GM12878 (cell line): Measurements from ENCODE around the gene PLEKHG1. TPM values are rescaled to one million over a fixed set of nuclear protein-coding genes. Genes with fewer than 3 reads are reported as not detected.

ENCODE experiments used
- ATAC-seq: fragments of 200-7000 bp; cut with Tn5 transposase; 3 replicates; pipeline ENCODE4 v1.9.1; 2020; ENCODE audit warnings: mild to moderate bottlenecking, moderate library complexity
- BruUV-seq: library from RNA; stranded (reverse); fragments of 400-500 nt; replicated peaks from 2 replicates; lab custom pipeline; 2021; lab: Mats Ljungman, UMichigan
- CTCF ChIA-PET: fragments of 300-600 bp; sonication (Branson Sonifier 250); formaldehyde crosslinking; extraction: SDS; loops from one replicate; lab custom pipeline; 2021; ENCODE audit warnings: inconsistent platforms; lab: Yijun Ruan, JAX
- POLR2A ChIA-PET: fragments of 350-600 bp; formaldehyde crosslinking; extraction: SDS; loops from one replicate; lab custom pipeline; 2021; ENCODE audit warnings: inconsistent platforms; lab: Charles Lee
- RAD21 ChIA-PET: fragments of 300-600 bp; sonication (Branson Sonifier 250); formaldehyde crosslinking; loops from one replicate; lab custom pipeline; 2023; ENCODE audit warnings: antibody characterized with exemption; ENCODE audit not compliant: unreplicated experiment; lab: Charles Lee
- SMC1A ChIA-PET: fragments of 300-600 bp; sonication (Branson Sonifier 250); formaldehyde crosslinking; loops from one replicate; lab custom pipeline; 2023; ENCODE audit not compliant: unreplicated experiment, uncharacterized antibody; lab: Charles Lee
- DNase-seq: peaks from one replicate; pipeline ENCODE4 v3.0.0-alpha.2; 2011; ENCODE audit warnings: low read depth, low spot score
- FAIRE-seq: peaks from 3 replicates; lab custom pipeline; 2011; peaks lifted over from hg19 to GRCh38; lab: Jason Lieb, UNC
- H2AFZ ChIP-seq: 2 replicates; pipeline ENCODE4 v1.6.0; 2011; ENCODE audit warnings: low read depth, low read length, control low read depth; ENCODE audit not compliant: control insufficient read depth
- H3K27ac ChIP-seq: 2 replicates; pipeline ENCODE4 v1.5.1; 2011; ENCODE audit warnings: control low read depth; ENCODE audit not compliant: control insufficient read depth, insufficient read depth
- H3K27me3 ChIP-seq, 2 experiments: replicated peaks in 1 of 2; 2 replicates each; pipeline versions ENCODE4 v1.6.0 to v1.6.1; 2011; ENCODE audit warnings: low read length in 1 of 2; ENCODE audit not compliant: control insufficient read depth in 2 of 2, insufficient read depth in 2 of 2
- H3K36me3 ChIP-seq, 2 experiments: 2 replicates each; pipeline ENCODE4 v1.5.1; 2011; ENCODE audit warnings: low read length in 1 of 2; ENCODE audit not compliant: control insufficient read depth in 2 of 2, insufficient read depth in 2 of 2
- H3K4me1 ChIP-seq: 2 replicates; pipeline ENCODE4 v1.6.1; 2011; ENCODE audit warnings: mild to moderate bottlenecking, low read length, moderate library complexity, mixed read lengths; ENCODE audit not compliant: control insufficient read depth, insufficient read depth
- H3K4me2 ChIP-seq: 2 replicates; pipeline ENCODE4 v1.6.0; 2011; ENCODE audit warnings: control low read depth; ENCODE audit not compliant: control insufficient read depth, insufficient read depth
- H3K4me3 ChIP-seq: fragments of 200-600 bp; sonication (generic); 2 replicates; pipeline ENCODE4 v1.5.1; 2016
- H3K79me2 ChIP-seq: 2 replicates; pipeline ENCODE4 v1.6.0; 2011; ENCODE audit warnings: low read length; ENCODE audit not compliant: control insufficient read depth, insufficient read depth
- H3K9ac ChIP-seq: 2 replicates; pipeline ENCODE4 v1.8.0; 2011; ENCODE audit warnings: low read length, control low read depth, mixed read lengths; ENCODE audit not compliant: control insufficient read depth, insufficient read depth
- H3K9me3 ChIP-seq: replicated peaks from 3 replicates; pipeline ENCODE4 v1.5.1; 2011; ENCODE audit warnings: mild to moderate bottlenecking, low read length; ENCODE audit not compliant: control insufficient read depth, insufficient read depth
- H4K20me1 ChIP-seq: 2 replicates; pipeline ENCODE4 v1.6.0; 2011; ENCODE audit not compliant: control insufficient read depth, insufficient read depth
- ASH2L ChIP-seq: fragments of 300-600, 200-600 bp; sonication (generic); IDR thresholded peaks from 2 replicates; pipeline ENCODE4 v1.6.1; 2017; ENCODE audit warnings: low read depth, mild to moderate bottlenecking, borderline replicate concordance
- CREB1 ChIP-seq: IDR thresholded peaks from 2 replicates; pipeline ENCODE4 v1.6.1; 2012; ENCODE audit warnings: low read depth, mild to moderate bottlenecking, inconsistent platforms
- ESRRA ChIP-seq: IDR thresholded peaks from 2 replicates; pipeline ENCODE4 v1.6.1; 2012; ENCODE audit warnings: mild to moderate bottlenecking, low read length, improper control_type of control experiment
- HDGF ChIP-seq: fragments of 450-650 bp; IDR thresholded peaks from 2 replicates; pipeline ENCODE4 v1.6.1; 2016; ENCODE audit warnings: antibody characterized with exemption
- NR2C1 ChIP-seq: fragments of 450-650 bp; IDR thresholded peaks from 2 replicates; pipeline ENCODE4 v1.6.1; 2017; ENCODE audit warnings: antibody characterized with exemption, mild to moderate bottlenecking, moderate library complexity
- PML ChIP-seq: IDR thresholded peaks from 2 replicates; pipeline ENCODE4 v1.6.1; 2012; ENCODE audit warnings: low read length, inconsistent platforms
- RB1 ChIP-seq: fragments of 450-650 bp; formaldehyde crosslinking; IDR thresholded peaks from 2 replicates; pipeline ENCODE4 v1.6.1; 2017; ENCODE audit warnings: mild to moderate bottlenecking, borderline replicate concordance
- SMAD5 ChIP-seq: IDR thresholded peaks from 2 replicates; pipeline ENCODE4 v1.6.1; 2016; ENCODE audit warnings: antibody characterized with exemption, low read depth
- WGBS: methylation state at CpG from one replicate; pipeline ENCODE4 v1.1.6; 2016; ENCODE audit warnings: low lambda C conversion rate; ENCODE audit not compliant: insufficient replicate concordance, insufficient coverage; ENCODE audit errors: missing lambda C conversion rate; 5-methylcytosine and 5-hydroxymethylcytosine counted together
- in situ Hi-C: fragments of 300-500 bp; cut with MboI; formaldehyde crosslinking; loops from 9 replicates; pipeline ENCODE4 v1.14.3; 2018; ENCODE audit warnings: mixed read lengths
- intact Hi-C: fragments of 100-400 bp; cut with micrococcal nuclease; formaldehyde crosslinking; loops from one replicate; pipeline ENCODE4 v1.14.2; 2022; ENCODE audit not compliant: unreplicated experiment
- polyA plus RNA-seq, 11 experiments: library from polyadenylated mRNA; depleted of rRNA in 4 of 11; unstranded in 6 of 11; stranded (reverse) in 5 of 11; fragments of >200 nt; fragmentation: Nextera tagmentation in 4 of 11; fragmentation: Illumina TruSeq in 1 of 11; extraction: Ambion mirVana in 4 of 11; extraction: Trizol in 1 of 11; gene quantifications; 1 replicate in 1 of 11; 2 replicates in 10 of 11; pipeline versions ENCODE4 v1.2.1 to v1.2.3, GENCODE V29; 2011 to 2016; ENCODE audit warnings: inconsistent platforms in 2 of 11, missing spikeins in 2 of 11, low read depth in 1 of 11
- total RNA-seq, 4 experiments: library from RNA; depleted of rRNA in 3 of 4; stranded (reverse); fragments of >200 nt in 3 of 4; fragmentation: Illumina TruSeq in 1 of 4; extraction: Trizol in 1 of 4; gene quantifications; 2 replicates each; pipeline versions ENCODE4 v1.2.1 to v1.2.3, GENCODE V29; 2013 to 2021
- TF ChIP-seq, protein P1 (sequence below): IDR thresholded peaks from 2 replicates; pipeline ENCODE4 v1.6.1; 2011; ENCODE audit warnings: mild to moderate bottlenecking, low read depth, low read length, moderate library complexity; ENCODE audit not compliant: insufficient replicate concordance

Gene PLEKHG1
- total and polyA plus RNA-seq, 10 of the 15 experiments (the other 5 are each of a cell fraction or from before 2014, with no cell fraction given) = 0.77 to 17.2 (median 4.9) TPM

DNA sequence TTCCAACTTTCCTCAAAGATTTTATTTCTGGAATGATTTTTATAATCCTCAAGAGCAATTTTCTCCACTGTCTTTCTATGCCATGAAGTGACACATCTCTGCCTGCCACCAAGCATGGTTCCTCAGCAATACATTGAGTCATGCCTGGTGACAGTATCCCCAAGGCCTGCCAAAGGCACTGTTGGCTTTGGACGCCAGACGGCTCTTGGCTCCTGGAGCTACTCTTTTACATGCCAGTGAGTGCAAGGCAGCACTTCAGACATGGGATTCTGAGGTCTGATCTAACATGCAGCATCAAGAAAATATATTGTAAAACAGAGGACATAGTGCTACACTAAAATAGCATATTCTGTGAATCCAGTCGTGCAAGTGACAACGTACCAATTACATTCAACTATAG lies 20.1 kb upstream of the PLEKHG1 start:
- ChIA-PET POLR2A (no interaction called here), CTCF (no interaction called here), SMC1A (interaction anchor here (1.5 kb wide), 1 partner anchor 235 kb away, joined by 4 read pairs; no protein-coding TSS in a partner anchor)
- ATAC-seq = no peak
- H3K9ac ChIP-seq = no peak overlapping the region
- FAIRE-seq = no peak
- intact Hi-C loops (no loop called here), in situ Hi-C loops (no loop called here)
- H3K79me2 ChIP-seq = no peaks in the 10 kb centered on the region
- no peaks in the 10 kb centered on the region for H3K9me3 ChIP-seq
- H3K27ac ChIP-seq = no peak overlapping the region
- H3K4me3 ChIP-seq = no peak overlapping the region
- peaks cover 0 to 3% of the 10 kb centered on the region in 2 experiments; a peak in 2 of 4 replicates for H3K27me3 ChIP-seq
- no peak overlapping the region for H2AFZ ChIP-seq
- H3K4me1 ChIP-seq = peaks cover under 1% of the 10 kb centered on the region; the same call in 1 of the 2 replicates
- 95% methylated on average over 4 of the region's 4 CpGs for WGBS
- H4K20me1 ChIP-seq = no peaks in the 10 kb centered on the region
- no peak overlapping the region for H3K4me2 ChIP-seq
- TF ChIP-seq SMAD5 (no peak), CREB1 (no peak), ASH2L (no peak), NR2C1 (no peak), ESRRA (no peak), PML (no peak), HDGF (no peak), RB1 (no peak)
- TF ChIP-seq, protein P1, sequence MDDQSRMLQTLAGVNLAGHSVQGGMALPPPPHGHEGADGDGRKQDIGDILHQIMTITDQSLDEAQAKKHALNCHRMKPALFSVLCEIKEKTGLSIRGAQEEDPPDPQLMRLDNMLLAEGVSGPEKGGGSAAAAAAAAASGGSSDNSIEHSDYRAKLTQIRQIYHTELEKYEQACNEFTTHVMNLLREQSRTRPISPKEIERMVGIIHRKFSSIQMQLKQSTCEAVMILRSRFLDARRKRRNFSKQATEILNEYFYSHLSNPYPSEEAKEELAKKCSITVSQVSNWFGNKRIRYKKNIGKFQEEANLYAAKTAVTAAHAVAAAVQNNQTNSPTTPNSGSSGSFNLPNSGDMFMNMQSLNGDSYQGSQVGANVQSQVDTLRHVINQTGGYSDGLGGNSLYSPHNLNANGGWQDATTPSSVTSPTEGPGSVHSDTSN = no peak
- TF ChIP-seq, all 136 proteins: peak for 0
- RAD21 ChIA-PET = no interaction called here
- no peak for DNase-seq
- no peaks in the 10 kb centered on the region for H3K36me3 ChIP-seq
- BruUV-seq = no TSS peak
